ENCODE results near the gene CHEK2.

Gene CHEK2

DNA sequence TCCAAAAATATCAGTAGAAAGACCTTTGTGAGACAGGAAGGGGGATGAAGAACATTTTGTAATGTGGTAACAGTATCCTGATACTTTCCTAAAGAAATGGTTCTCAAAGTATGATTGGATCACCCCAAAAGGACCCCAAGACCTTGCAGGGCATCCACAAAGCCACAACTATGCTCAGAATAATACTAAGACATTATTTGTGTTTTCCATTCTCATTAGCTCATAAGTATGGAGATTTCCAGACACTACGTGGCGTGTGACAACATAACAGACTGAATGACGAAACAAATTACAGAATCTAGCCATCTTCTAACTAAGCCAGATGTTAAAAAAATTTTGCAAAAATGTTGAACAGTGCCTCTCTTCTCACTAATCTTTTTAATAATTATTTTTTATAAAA is 24.9 kb downstream of the CHEK2 start:
- Histone ChIP-seq H3K9ac (no peak overlapping the region), H3K9me3 (ENCODE audit: control insufficient read depth, low read length) (no peaks in the 10 kb centered on the region), H3K4me3 (ENCODE audit: low read depth, low read length) (no peak overlapping the region), H3K27ac (no peak overlapping the region), H3K27me3 (ENCODE audit: control insufficient read depth, insufficient read depth, low read length) (no peaks in the 10 kb centered on the region), H3K79me2 (no peaks in the 10 kb centered on the region), H2AFZ (no peak overlapping the region), H3K36me3 (ENCODE audit: control insufficient read depth, insufficient read depth, low read length) (no peaks in the 10 kb centered on the region), H3K4me1 (no peaks in the 10 kb centered on the region), H3K4me2 (ENCODE audit: low read length) (no peak overlapping the region)
- TF ChIP-seq, protein P1, sequence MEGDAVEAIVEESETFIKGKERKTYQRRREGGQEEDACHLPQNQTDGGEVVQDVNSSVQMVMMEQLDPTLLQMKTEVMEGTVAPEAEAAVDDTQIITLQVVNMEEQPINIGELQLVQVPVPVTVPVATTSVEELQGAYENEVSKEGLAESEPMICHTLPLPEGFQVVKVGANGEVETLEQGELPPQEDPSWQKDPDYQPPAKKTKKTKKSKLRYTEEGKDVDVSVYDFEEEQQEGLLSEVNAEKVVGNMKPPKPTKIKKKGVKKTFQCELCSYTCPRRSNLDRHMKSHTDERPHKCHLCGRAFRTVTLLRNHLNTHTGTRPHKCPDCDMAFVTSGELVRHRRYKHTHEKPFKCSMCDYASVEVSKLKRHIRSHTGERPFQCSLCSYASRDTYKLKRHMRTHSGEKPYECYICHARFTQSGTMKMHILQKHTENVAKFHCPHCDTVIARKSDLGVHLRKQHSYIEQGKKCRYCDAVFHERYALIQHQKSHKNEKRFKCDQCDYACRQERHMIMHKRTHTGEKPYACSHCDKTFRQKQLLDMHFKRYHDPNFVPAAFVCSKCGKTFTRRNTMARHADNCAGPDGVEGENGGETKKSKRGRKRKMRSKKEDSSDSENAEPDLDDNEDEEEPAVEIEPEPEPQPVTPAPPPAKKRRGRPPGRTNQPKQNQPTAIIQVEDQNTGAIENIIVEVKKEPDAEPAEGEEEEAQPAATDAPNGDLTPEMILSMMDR (IDR thresholded peaks at IDR 0.05), result no peak

DNA sequence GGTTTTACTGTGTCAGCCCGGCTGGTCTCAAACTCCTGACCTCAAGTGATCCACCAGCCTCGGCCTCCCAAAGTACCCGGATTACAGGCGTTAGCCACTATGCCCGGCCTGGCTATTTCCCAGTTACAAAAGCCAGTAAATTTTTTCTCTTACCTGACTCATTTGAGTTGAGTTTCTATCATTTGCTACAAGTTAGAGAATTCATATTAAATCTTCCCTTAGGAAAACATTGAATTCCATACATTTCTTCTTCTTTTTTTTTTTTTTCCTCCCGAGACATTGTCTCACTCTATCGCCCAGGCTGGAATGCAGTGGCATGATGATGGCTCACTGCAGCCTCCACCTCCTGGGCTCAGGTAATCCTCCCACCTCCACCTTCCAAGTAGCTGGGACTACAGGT is 26.0 kb downstream of the CHEK2 start:
- no peaks in the 10 kb centered on the region for H3K27me3 ChIP-seq (ENCODE audit: control insufficient read depth, insufficient read depth, low read length)
- no peaks in the 10 kb centered on the region for H3K36me3 ChIP-seq (ENCODE audit: control insufficient read depth, insufficient read depth, low read length)
- H3K9ac ChIP-seq, result no peak overlapping the region
- no peaks in the 10 kb centered on the region for H3K9me3 ChIP-seq (ENCODE audit: control insufficient read depth, low read length)
- H3K27ac ChIP-seq, result no peak overlapping the region
- no peak overlapping the region for H2AFZ ChIP-seq
- H3K4me1 ChIP-seq, result no peaks in the 10 kb centered on the region
- H3K79me2 ChIP-seq, result no peaks in the 10 kb centered on the region
- TF ChIP-seq, protein P1 (IDR thresholded peaks at IDR 0.05), result no peak
- H3K4me2 ChIP-seq (ENCODE audit: low read length), result no peak overlapping the region
- no peak overlapping the region for H3K4me3 ChIP-seq (ENCODE audit: low read depth, low read length)

DNA sequence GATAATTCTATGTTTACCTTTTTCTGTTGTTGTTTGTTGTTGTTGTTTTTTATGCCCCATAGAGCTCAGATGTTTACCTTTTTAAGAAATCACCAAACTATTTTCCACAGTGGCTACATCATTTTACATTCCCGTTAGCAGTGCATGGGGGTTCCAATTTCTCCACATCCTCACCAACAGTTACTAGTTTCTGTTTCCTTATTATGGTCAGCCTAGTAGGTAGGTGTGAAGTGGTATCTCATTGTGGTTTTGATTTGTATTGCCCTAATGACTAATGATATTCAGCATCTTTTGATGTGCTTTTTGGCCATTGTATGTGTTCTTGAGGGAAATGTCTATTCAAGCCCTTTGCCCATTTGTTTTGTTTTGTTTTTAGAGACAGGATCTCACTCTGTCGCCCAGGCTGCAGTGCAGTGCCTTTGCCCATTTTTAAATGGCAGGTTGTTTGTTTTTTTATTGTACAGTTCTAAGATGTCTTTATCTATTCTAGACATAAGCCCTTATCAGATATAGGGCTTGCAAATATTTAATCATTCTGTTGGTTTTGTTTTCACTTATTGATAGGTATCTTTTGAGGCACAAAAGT is 27.5 kb downstream of the CHEK2 start:
- no peak overlapping the region for H3K4me2 ChIP-seq (ENCODE audit: low read length)
- H2AFZ ChIP-seq, result no peak overlapping the region
- H3K27me3 ChIP-seq (ENCODE audit: control insufficient read depth, insufficient read depth, low read length), result no peaks in the 10 kb centered on the region
- H3K27ac ChIP-seq, result no peak overlapping the region
- H3K4me3 ChIP-seq (ENCODE audit: low read depth, low read length), result no peak overlapping the region
- no peaks in the 10 kb centered on the region for H3K79me2 ChIP-seq
- no peaks in the 10 kb centered on the region for H3K36me3 ChIP-seq (ENCODE audit: control insufficient read depth, insufficient read depth, low read length)
- no peak overlapping the region for H3K9ac ChIP-seq
- TF ChIP-seq, protein P1 (IDR thresholded peaks at IDR 0.05), result no peak
- no peaks in the 10 kb centered on the region for H3K4me1 ChIP-seq
- H3K9me3 ChIP-seq (ENCODE audit: control insufficient read depth, low read length), result no peaks in the 10 kb centered on the region

DNA sequence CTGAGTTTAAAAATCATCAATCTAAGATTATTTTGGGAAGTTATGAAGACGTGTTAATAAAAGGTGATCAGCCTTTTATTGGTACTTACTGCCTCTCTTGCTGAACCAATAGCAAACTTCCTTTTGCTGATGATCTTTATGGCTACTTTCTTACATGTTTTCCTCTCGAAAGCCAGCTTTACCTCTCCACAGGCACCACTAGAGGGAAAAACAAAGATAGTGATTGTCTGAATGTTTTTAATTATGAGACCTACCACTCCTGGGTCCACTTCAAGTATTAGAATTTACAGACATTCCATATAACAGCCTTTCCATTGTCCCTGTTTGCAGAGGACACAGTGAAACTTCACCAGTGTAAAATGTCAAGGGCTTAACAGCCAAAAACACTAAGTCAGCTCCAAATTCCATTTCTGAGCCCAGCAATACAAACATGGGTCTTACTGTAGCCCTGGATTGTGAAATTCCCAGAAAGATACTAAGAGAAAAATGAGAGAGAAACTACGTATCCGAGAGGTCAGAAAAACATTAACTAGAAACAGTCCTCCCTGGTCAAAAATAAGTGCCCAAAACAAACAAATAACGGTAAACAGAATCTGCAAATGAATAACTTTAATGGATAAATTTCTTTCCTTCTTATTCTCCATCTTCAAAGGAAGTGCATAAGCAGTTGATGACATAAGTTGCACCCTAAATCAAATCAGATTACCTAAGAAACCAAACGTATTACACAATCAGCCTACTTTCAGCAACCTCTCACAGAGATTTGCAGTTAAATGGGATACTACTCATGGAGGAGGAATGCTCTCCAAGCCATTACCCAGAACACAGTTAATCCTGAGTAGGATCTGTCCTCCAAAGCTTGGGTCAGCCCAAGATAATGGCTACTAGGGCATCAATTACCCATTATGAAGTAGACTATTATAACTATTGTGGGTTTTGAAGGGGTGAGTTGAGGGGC is 29.5 kb downstream of the CHEK2 start:
- Histone ChIP-seq H3K9ac (no peak overlapping the region), H3K4me1 (no peaks in the 10 kb centered on the region), H3K79me2 (no peaks in the 10 kb centered on the region), H3K27ac (no peak overlapping the region), H3K9me3 (ENCODE audit: control insufficient read depth, low read length) (no peaks in the 10 kb centered on the region), H3K4me3 (ENCODE audit: low read depth, low read length) (no peak overlapping the region), H2AFZ (peak overlapping the region; percentile 10), H3K27me3 (ENCODE audit: control insufficient read depth, insufficient read depth, low read length) (no peaks in the 10 kb centered on the region), H3K36me3 (ENCODE audit: control insufficient read depth, insufficient read depth, low read length) (no peaks in the 10 kb centered on the region), H3K4me2 (ENCODE audit: low read length) (no peak overlapping the region)
- TF ChIP-seq, protein P1 (IDR thresholded peaks at IDR 0.05), result no peak
